Measurements from ENCODE around the gene LRRC32.
"Not testable (repeated sequence)": the region's sequence is repeated elsewhere in the genome, so short reads cannot be mapped to it uniquely, and the experiment has no call there.

The LRRC32 gene

DNA sequence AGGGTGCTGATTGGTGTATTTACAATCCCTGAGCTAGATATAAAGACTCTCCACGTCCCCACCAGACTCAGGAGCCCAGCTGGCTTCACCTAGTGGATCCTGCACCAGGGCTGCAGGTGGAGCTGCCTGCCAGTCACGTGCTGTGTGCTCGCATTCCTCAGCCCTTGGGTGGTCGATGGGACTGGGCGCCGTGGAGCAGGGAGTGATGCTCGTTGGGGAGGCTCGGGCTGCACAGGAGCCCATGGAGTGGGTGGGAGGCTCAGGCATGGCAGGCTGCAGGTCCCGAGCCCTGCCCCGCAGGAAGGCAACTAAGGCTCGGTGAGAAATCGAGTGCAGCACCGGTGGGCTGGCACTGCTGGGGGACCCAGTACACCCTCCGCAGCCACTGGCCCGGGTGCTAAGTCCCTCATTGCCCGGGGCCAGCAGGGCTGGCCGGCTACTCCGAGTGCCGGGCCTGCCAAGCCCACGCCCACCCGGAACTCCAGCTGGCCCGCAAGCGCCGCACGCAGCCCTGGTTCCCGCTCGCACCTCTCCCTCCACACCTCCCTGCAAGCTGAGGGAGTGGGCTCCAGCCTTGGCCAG, 61.6 kb downstream of the LRRC32 start:
- DNase-seq, result not testable (repeated sequence)

GRCh38 chr11:76608228-76608627, 62.3 kb downstream of the LRRC32 start:
- not testable (repeated sequence) for DNase-seq

Measured in activated CD4-positive, alpha-beta T cell treated with anti-CD3 and anti-CD28 coated beads, Interleukin-2, Interleukin-6, amounts not matched to agents 100 ng/mL and 50 ng/mL, durations not matched to agents 16 hours and 8 hours (primary cell).